HEK293 (cell line): ENCODE data around the gene SLC8A3.

Experiments used
- ZNF18 ChIP-seq: fragments of 450-650 bp; formaldehyde crosslinking; IDR thresholded peaks from 2 replicates; pipeline ENCODE4 v1.5.1; 2016; ENCODE audit warnings: missing biosample characterization, missing genetic modification characterization
- ZNF664 ChIP-seq: fragments of 450-650 bp; formaldehyde crosslinking; IDR thresholded peaks from 2 replicates; pipeline ENCODE4 v1.5.1; 2016; ENCODE audit warnings: missing biosample characterization, missing genetic modification characterization

GRCh38 chr14:70011708-70012107 is 177.0 kb downstream of the SLC8A3 start:
- TF ChIP-seq ZNF664 (tag by site-specific recombination) (no peak), ZNF18 (no peak)
